Transverse colon (tissue), 4 donors: Measurements from ENCODE around the gene FOXP1.

Source experiments
- CTCF ChIP-seq, 5 experiments: fragments of 200-600 bp in 3 of 5; fragments of 450-650 bp in 2 of 5; sonication (generic) in 3 of 5; IDR thresholded peaks; 1 replicate in 2 of 5; 2 replicates in 3 of 5; pipeline ENCODE4 v1.5.1; 2016 to 2017; ENCODE audit warnings: antibody characterized with exemption in 5 of 5, inconsistent platforms in 3 of 5, mild to moderate bottlenecking in 2 of 5, moderate library complexity in 1 of 5
- POLR2A ChIP-seq: fragments of 450-650 bp; IDR thresholded peaks from one replicate; pipeline ENCODE4 v1.6.1; 2016; ENCODE audit warnings: antibody characterized with exemption, mild to moderate bottlenecking, moderate library complexity
- POLR2AphosphoS5 ChIP-seq, 3 donors: sonication (generic); formaldehyde crosslinking; IDR thresholded peaks; one replicate each; pipeline ENCODE4 v1.6.1; 2016; ENCODE audit warnings: antibody characterized with exemption in 3 of 3

GRCh38 chr3:71152892-71153265, 430.6 kb downstream of the FOXP1 start:
- TF ChIP-seq POLR2AphosphoS5 (IDR thresholded peaks at IDR 0.05) (peak in 2 of 3 donors; percentile 39 to 51), CTCF (IDR thresholded peaks at IDR 0.05) (no peak), POLR2A (no peak)
